ENCODE measurements around the gene OR10J1. TPM values are rescaled to one million over a fixed set of nuclear protein-coding genes. Genes with fewer than 3 reads are reported as not detected.

The OR10J1 gene
- total RNA-seq, 1 experiment from 2014 or later = not detected

- no peaks in the 10 kb centered on the region for H3K9me3 ChIP-seq
- no peaks in the 10 kb centered on the region for H3K36me3 ChIP-seq
- peaks cover 3% of the 10 kb centered on the region; the same call in 1 of the 2 replicates for H3K27me3 ChIP-seq
- no peak for DNase-seq
- no peak overlapping the region for H3K4me3 ChIP-seq
These were observed 28.8 kb downstream of the OR10J1 start for GRCh38 chr1:159468321-159468720.

- no peak for DNase-seq
- Histone ChIP-seq H3K27me3 (peaks cover 5% of the 10 kb centered on the region; the same call in 1 of the 2 replicates), H3K9me3 (no peaks in the 10 kb centered on the region), H3K36me3 (no peaks in the 10 kb centered on the region), H3K4me3 (no peak overlapping the region)
These were observed 30.5 kb downstream of the OR10J1 start for GRCh38 chr1:159469921-159470533.

GRCh38 chr1:159473335-159473734 lies 33.8 kb downstream of the OR10J1 start:
- Histone ChIP-seq H3K36me3 (no peaks in the 10 kb centered on the region), H3K27me3 (peaks cover 5% of the 10 kb centered on the region; the same call in 1 of the 2 replicates), H3K9me3 (no peaks in the 10 kb centered on the region), H3K4me3 (no peak overlapping the region)
- DNase-seq = no peak

GRCh38 chr1:159474926-159475325 lies 35.4 kb downstream of the OR10J1 start:
- Histone ChIP-seq H3K27me3 (peaks cover 5% of the 10 kb centered on the region; the same call in 1 of the 2 replicates), H3K36me3 (no peaks in the 10 kb centered on the region), H3K9me3 (no peaks in the 10 kb centered on the region), H3K4me3 (no peak overlapping the region)
- DNase-seq = no peak

GRCh38 chr1:159483501-159483900 lies 44.0 kb downstream of the OR10J1 start:
- no peaks in the 10 kb centered on the region for H3K36me3 ChIP-seq
- no peak overlapping the region for H3K4me3 ChIP-seq
- H3K9me3 ChIP-seq = no peaks in the 10 kb centered on the region
- H3K27me3 ChIP-seq = peaks cover 6% of the 10 kb centered on the region
- no peak for DNase-seq

Other genes with a start within 250 kb of the OR10J1 start
- gene ACKR1, start 234.8 kb upstream of the OR10J1 start, total RNA-seq (2014; rRNA removed; shearing (Covaris generic); ENCODE audit: low replicate concordance) = not detected in 2 replicates
- not detected in 2 replicates for gene FCER1A, start 137.4 kb upstream of the OR10J1 start, total RNA-seq (2014; rRNA removed; shearing (Covaris generic); ENCODE audit: low replicate concordance)
- gene OR10J4, start 7.5 kb upstream of the OR10J1 start, total RNA-seq (2014; rRNA removed; shearing (Covaris generic); ENCODE audit: low replicate concordance) = not detected in 2 replicates
- not detected in 2 replicates for gene OR10J5, start 96.3 kb downstream of the OR10J1 start, total RNA-seq (2014; rRNA removed; shearing (Covaris generic); ENCODE audit: low replicate concordance)
- gene APCS, start 148.1 kb downstream of the OR10J1 start, total RNA-seq (2014; rRNA removed; shearing (Covaris generic); ENCODE audit: low replicate concordance) = not detected in 2 replicates

Measured in MG63 (cell line).